Activated CD4-positive, alpha-beta memory T cell treated with anti-CD3 and anti-CD28 coated beads for 36 hours (primary cell): ENCODE data around the gene C5orf58. TPM values are rescaled to one million over a fixed set of nuclear protein-coding genes. Genes with fewer than 3 reads are reported as not detected.

Experiments
- CTCF ChIA-PET: fragments of 350-600 bp; sonication (Branson Sonifier 250); formaldehyde crosslinking; loops from one replicate; lab custom pipeline; 2021; ENCODE audit warnings: antibody characterized with exemption, inconsistent platforms; lab: Charles Lee
- POLR2A ChIA-PET: fragments of 350-600 bp; sonication (Branson Sonifier 250); formaldehyde crosslinking; loops from one replicate; lab custom pipeline; 2021; ENCODE audit warnings: antibody characterized with exemption; lab: Charles Lee
- DNase-seq: peaks from one replicate; pipeline ENCODE4 v3.0.0-alpha.2; 2020
- H3K27ac Mint-ChIP-seq: one replicate; pipeline ENCODE4 v1.8.0; 2021; ENCODE audit warnings: mixed read lengths
- H3K27me3 Mint-ChIP-seq: one replicate; pipeline ENCODE4 v1.8.0; 2021; ENCODE audit warnings: mixed read lengths
- H3K36me3 Mint-ChIP-seq: one replicate; pipeline ENCODE4 v1.8.0; 2021; ENCODE audit warnings: mixed read lengths
- H3K4me1 Mint-ChIP-seq: one replicate; pipeline ENCODE4 v1.8.0; 2021; ENCODE audit warnings: low read depth, mixed read lengths
- H3K4me3 Mint-ChIP-seq: one replicate; pipeline ENCODE4 v1.8.0; 2021; ENCODE audit warnings: mild to moderate bottlenecking, mixed read lengths
- H3K9me3 Mint-ChIP-seq: one replicate; pipeline ENCODE4 v1.8.0; 2021; ENCODE audit warnings: mixed read lengths
- intact Hi-C: fragments of 100-400 bp; cut with micrococcal nuclease; formaldehyde crosslinking; loops from one replicate; pipeline ENCODE4 v1.15.1; 2023
- total RNA-seq, 2 experiments: library from RNA; stranded (reverse); gene quantifications; one replicate each; pipeline ENCODE4 v1.2.3, GENCODE V29; 2021

The C5orf58 gene
- total RNA-seq, 2 experiments from 2014 or later: not detected

DNA sequence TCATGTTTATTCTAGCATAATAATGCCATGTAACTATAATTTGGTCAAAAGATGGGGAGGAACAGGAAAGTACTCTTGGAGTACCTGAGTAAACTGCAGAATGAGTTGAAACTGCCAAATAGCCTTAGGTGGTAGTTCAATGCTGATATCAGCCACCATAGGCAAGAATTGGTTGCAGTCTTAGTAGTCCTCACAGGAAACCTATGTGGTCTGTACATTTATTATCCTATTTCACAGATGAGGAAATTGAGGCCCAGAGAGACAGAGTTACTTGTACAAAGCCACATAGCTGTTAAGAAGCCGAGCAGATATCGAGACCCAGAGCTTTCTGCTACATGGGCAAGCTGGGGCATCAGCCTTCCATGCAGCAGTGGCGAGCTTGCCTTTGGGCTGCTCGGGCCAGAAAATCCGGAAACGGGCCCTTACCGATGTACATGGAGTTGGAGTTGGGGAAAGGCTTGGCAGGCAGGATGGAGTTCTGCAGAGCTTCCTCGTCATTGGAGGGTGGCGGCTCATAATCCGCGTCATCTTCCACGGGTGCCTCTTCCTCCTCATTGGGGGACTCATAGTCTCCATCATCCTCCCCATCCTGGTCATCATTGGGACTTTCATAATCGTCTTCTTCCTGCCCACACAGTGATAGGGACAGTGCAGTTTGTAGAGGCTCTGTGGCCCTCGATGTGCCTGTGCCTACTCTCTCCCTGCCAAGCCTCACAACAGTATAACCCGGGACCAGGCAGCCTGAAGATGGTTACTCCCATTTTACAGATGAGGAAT is 37.7 kb downstream of the C5orf58 start:
- intact Hi-C loops: no loop called here
- peak; percentile 45 for DNase-seq
- Mint-ChIP-seq H3K4me1 (peaks cover 91% of the 10 kb centered on the region), H3K27ac (peak overlapping the region; percentile 83), H3K9me3 (no peaks in the 10 kb centered on the region), H3K4me3 (no peak overlapping the region), H3K36me3 (peaks cover 90% of the 10 kb centered on the region), H3K27me3 (no peaks in the 10 kb centered on the region)
- ChIA-PET POLR2A (interaction anchor here (0.9 to 7.7 kb wide), 3 partner anchors 9 to 61 kb away, joined by 3 to 113 read pairs (median 4); partner anchors contain the start of gene LCP2), CTCF (interaction anchor here (1.0 to 14.1 kb wide), 3 partner anchors 44 to 71 kb away, joined by 3 to 290 read pairs (median 131); no protein-coding TSS in a partner anchor)

DNA sequence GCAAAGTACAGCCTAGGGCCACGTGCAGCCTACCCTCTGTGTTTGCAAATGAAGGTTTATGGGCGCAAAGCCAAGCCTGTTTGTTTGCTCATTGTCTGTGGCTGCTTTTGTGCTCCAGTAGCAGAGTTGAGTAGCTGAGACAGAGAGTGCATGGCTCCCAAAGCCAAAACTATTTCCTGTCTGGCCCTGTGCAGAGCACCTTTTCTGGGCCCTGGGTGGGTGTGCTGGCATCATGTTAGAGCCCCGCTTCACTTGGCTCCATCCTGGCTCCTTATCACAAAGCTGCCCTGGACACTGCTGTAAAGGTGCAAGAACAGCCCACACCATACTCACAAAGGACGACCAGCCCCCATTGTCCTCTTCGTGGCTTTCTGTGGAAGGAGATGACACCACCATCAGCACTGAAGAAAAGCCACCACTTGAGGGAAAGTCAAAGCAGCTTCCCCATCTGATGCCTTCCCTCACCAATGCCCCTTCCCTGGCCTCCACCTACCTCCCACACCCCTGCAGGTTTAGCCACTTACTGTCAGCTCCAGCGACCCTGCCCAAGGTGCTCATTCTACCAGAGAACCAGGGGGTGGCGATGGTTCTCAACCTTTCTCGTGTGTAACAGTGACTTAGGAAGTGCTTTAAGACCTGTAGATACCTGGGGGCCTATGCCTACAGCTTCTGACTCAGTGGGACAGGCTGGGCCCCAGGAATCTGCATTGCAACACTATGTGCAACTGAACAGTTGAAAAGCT is 41.4 kb downstream of the C5orf58 start:
- H3K4me3 Mint-ChIP-seq: peak overlapping the region; percentile 38
- DNase-seq: peak; percentile 78
- peak overlapping the region; percentile 92 for H3K27ac Mint-ChIP-seq
- CTCF ChIA-PET: interaction anchor here (0.6 to 14.1 kb wide), 19 partner anchors 7 to 147 kb away, joined by 3 to 290 read pairs (median 5); partner anchors contain the start of gene LCP2
- no peaks in the 10 kb centered on the region for H3K27me3 Mint-ChIP-seq
- H3K9me3 Mint-ChIP-seq: no peaks in the 10 kb centered on the region
- POLR2A ChIA-PET: interaction anchor here (0.8 to 6.6 kb wide), 11 partner anchors 9 to 65 kb away, joined by 3 to 45 read pairs (median 6); partner anchors contain the start of gene LCP2
- intact Hi-C loops: loop anchor here (1.0 kb wide), 2 partner anchors 48 to 65 kb away; no protein-coding TSS in a partner anchor
- peaks cover 88% of the 10 kb centered on the region for H3K4me1 Mint-ChIP-seq
- H3K36me3 Mint-ChIP-seq: peaks cover 77% of the 10 kb centered on the region

DNA sequence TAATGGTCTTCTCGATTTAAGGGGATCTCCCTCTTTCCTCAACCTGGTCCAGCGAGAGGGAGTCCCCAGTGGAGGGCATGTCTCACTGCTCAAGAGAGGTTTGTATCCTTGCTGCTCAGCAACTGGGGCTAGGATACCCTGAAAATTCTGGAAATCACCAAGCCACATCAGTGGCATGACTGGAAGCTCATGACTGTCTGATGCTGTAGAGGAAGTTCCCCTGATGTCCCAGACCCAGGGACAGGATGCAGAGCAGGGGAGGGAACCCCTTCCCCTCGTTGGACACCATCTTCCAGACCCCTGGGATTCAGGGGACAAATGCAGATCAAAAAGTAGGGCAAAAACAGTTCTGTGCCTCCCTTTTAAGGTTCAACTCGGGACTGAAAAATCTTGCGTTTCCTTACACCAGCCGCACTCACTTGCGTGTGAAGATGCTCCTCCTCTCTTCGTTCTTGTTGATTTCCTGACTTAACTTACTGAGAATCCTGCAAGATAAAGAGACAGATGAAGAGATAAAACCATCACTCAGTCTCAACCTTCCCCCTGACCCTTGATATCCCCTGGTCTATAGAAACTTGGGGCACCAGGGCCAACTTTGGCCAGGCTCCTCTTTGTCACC is 42.7 kb downstream of the C5orf58 start:
- peaks cover 89% of the 10 kb centered on the region for H3K4me1 Mint-ChIP-seq
- H3K36me3 Mint-ChIP-seq: peaks cover 69% of the 10 kb centered on the region
- intact Hi-C loops: loop anchor here (5.0 kb wide), 2 partner anchors 297 to 1112 kb away; partner anchors contain the start of gene NPM1
- peak; percentile 66 for DNase-seq
- H3K27ac Mint-ChIP-seq: peak overlapping the region; percentile 92
- ChIA-PET POLR2A (interaction anchor here (1.3 to 6.6 kb wide), 9 partner anchors 8 to 59 kb away, joined by 3 to 45 read pairs (median 7); partner anchors contain the start of gene LCP2), CTCF (interaction anchor here (1.4 to 14.1 kb wide), 8 partner anchors 8 to 66 kb away, joined by 5 to 290 read pairs (median 33); partner anchors contain the start of gene LCP2)
- H3K9me3 Mint-ChIP-seq: no peaks in the 10 kb centered on the region
- no peaks in the 10 kb centered on the region for H3K27me3 Mint-ChIP-seq
- H3K4me3 Mint-ChIP-seq: peak overlapping the region; percentile 45

DNA sequence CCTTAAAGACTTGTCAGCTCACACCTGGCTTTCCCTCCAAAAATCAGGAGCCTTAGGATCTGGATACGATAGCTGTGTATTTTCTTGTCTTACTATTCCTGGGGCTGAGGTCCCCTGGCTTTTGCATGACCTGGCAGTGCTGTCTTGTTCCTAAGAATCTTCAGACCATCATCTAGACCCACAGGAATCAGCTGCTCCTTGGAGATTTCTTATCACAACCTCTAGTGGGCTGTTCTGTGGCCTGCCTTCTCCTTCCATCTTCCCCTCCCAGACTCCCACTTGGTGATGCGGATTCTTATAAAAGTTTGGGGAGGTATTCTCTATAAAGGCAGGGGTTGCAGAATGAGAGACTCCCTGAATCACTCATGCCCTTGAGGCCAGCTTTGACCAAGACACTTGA is 43.4 kb downstream of the C5orf58 start:
- no peaks in the 10 kb centered on the region for H3K9me3 Mint-ChIP-seq
- peak overlapping the region; percentile 92 for H3K27ac Mint-ChIP-seq
- peak overlapping the region; percentile 45 for H3K4me3 Mint-ChIP-seq
- no peaks in the 10 kb centered on the region for H3K27me3 Mint-ChIP-seq
- no peak for DNase-seq
- intact Hi-C loops: loop anchor here (5.0 kb wide), 2 partner anchors 296 to 1111 kb away; partner anchors contain the start of gene NPM1
- POLR2A ChIA-PET: interaction anchor here (1.3 to 6.6 kb wide), 6 partner anchors 11 to 58 kb away, joined by 3 to 45 read pairs (median 15); partner anchors contain the start of gene LCP2
- H3K36me3 Mint-ChIP-seq: peaks cover 66% of the 10 kb centered on the region
- CTCF ChIA-PET: interaction anchor here (1.3 to 14.1 kb wide), 5 partner anchors 9 to 65 kb away, joined by 3 to 290 read pairs (median 126); partner anchors contain the start of gene LCP2
- H3K4me1 Mint-ChIP-seq: peaks cover 88% of the 10 kb centered on the region

DNA sequence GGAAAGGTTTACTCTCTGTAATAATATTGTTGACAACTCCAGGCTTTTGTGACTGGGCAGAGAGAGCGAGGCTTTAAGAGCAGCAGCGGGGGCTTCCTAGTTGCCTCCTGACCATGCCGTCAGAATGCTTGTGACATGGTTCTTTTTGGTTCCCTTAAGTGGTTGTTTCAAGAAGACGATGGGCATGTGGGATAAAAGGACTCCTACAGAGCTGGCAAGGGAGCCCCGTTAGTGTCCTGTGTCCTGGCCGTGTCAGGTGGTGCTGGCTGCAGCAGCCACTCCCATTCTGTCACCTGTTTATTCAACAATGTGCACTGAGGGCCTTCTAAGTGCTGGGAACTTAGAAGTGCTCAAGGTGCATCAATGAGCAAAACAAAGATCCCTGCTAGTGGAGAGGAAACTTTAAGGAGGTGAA is 45.1 kb downstream of the C5orf58 start:
- Mint-ChIP-seq H3K36me3 (peaks cover 60% of the 10 kb centered on the region), H3K4me1 (peaks cover 92% of the 10 kb centered on the region), H3K27ac (peak overlapping the region; percentile 92), H3K9me3 (no peaks in the 10 kb centered on the region), H3K27me3 (no peaks in the 10 kb centered on the region), H3K4me3 (peak overlapping the region; percentile 63)
- CTCF ChIA-PET: interaction anchor here (1.1 to 14.1 kb wide), 6 partner anchors 10 to 63 kb away, joined by 3 to 290 read pairs (median 88); partner anchors contain the start of gene LCP2
- POLR2A ChIA-PET: interaction anchor here (1.6 to 4.8 kb wide), 9 partner anchors 9 to 56 kb away, joined by 7 to 54 read pairs (median 17); partner anchors contain the start of gene LCP2
- intact Hi-C loops: loop anchor here (1.0 to 5.0 kb wide), 5 partner anchors 10 to 1109 kb away; partner anchors contain the start of gene NPM1
- DNase-seq: no peak

DNA sequence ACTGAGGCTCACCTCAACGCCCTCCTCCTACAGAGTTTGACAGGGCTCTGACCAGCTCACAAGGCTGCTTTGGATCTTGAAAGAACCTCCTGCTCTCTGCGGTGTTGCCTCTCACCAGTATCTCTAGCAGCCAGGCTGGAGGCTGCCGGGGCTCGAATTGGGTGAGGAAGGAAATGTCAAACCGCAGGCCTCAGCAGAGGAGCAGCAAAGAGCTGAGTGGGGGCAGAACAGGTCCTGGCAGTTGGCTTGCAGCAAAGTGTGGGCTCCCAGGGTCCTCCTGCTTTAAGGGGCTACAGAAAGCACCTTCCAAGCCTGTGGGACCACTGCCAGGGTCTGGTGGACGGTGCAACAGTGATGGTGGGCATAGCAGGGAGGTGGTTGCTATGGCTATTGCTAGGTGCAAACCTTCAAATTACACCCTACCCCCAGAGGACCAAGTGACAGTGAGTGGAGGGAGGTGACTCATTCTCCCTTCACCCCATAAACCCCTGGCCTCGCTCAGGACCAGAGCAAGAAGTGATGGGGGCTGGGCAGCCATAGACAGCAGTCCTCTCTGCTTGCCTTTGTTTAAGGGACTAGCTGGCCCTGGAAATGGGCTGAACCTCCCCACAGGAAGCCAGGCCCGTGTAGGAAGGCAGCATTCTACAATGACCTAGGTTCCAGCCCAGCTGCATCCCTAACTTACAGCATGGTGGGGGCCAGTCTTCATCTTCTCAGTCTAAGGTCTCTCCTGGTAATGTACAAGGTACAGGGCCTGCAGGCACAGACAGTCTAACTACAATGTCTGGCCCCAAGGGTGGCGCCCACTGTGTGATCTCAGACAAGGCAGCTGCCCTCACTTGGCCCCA is 46.0 kb downstream of the C5orf58 start:
- Mint-ChIP-seq H3K36me3 (peaks cover 61% of the 10 kb centered on the region), H3K27ac (peak overlapping the region; percentile 95), H3K9me3 (no peaks in the 10 kb centered on the region), H3K27me3 (no peaks in the 10 kb centered on the region), H3K4me1 (peaks cover 94% of the 10 kb centered on the region), H3K4me3 (peak overlapping the region; percentile 40)
- intact Hi-C loops: loop anchor here (1.0 to 5.0 kb wide), 8 partner anchors 8 to 1108 kb away; partner anchors contain the start of genes LCP2 and NPM1
- peak; percentile 93 for DNase-seq
- ChIA-PET POLR2A (interaction anchor here (0.7 to 2.7 kb wide), 11 partner anchors 9 to 55 kb away, joined by 3 to 54 read pairs (median 8); partner anchors contain the start of gene LCP2), CTCF (interaction anchor here (1.1 to 8.6 kb wide), 9 partner anchors 10 to 60 kb away, joined by 3 to 137 read pairs (median 7); partner anchors contain the start of gene LCP2)

DNA sequence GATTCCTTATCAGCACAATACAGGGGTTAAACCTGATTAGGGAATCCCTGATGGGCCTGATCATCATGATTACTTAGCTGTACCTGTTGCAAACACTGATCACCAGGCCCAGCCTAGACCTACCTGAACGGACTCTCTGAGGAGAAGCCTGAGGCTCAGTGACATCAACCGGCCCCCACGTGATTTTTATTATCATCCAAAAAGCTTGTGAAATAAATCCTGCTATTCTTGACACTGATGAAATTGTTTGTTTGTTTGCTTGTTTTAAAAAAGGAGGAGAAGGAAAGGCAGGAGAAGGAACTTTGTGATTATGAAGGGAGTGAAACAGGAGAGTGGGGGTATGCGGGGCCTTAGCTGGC is 46.7 kb downstream of the C5orf58 start:
- no peaks in the 10 kb centered on the region for H3K9me3 Mint-ChIP-seq
- H3K4me3 Mint-ChIP-seq: peak overlapping the region; percentile 35
- POLR2A ChIA-PET: interaction anchor here (1.3 to 2.7 kb wide), 9 partner anchors 8 to 55 kb away, joined by 4 to 54 read pairs (median 9); partner anchors contain the start of gene LCP2
- no peak for DNase-seq
- CTCF ChIA-PET: interaction anchor here (1.6 to 8.6 kb wide), 8 partner anchors 10 to 59 kb away, joined by 3 to 137 read pairs (median 10); partner anchors contain the start of gene LCP2
- peak overlapping the region; percentile 95 for H3K27ac Mint-ChIP-seq
- H3K27me3 Mint-ChIP-seq: no peaks in the 10 kb centered on the region
- peaks cover 60% of the 10 kb centered on the region for H3K36me3 Mint-ChIP-seq
- peaks cover 94% of the 10 kb centered on the region for H3K4me1 Mint-ChIP-seq
- intact Hi-C loops: loop anchor here (1.0 to 5.0 kb wide), 5 partner anchors 8 to 1108 kb away; partner anchors contain the start of genes LCP2 and NPM1

DNA sequence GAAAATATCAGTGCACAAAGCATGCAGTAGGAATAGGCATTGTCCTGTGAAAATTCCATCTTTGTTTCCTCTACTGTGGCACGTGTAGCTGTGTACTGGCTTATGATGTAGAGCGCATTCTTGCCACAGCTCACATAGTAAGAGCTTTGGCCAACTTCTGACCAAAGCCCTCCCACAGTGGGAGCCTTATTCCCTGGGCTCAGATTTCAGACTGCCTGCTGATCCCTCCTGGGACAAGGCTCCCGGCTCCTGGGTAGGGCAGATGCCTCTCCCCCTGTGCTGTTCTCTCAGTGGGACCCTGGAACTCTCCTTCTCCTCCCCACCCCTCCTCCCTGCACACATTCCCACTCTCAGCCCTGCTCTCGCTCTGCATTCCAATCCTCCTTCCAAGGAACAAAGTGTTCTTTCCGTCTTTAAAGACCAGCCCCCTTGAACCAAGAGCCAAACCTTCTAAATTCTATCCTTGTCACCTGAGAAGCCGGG is 47.3 kb downstream of the C5orf58 start:
- H3K9me3 Mint-ChIP-seq: no peaks in the 10 kb centered on the region
- DNase-seq: no peak
- H3K4me1 Mint-ChIP-seq: peaks cover 95% of the 10 kb centered on the region
- peak overlapping the region; percentile 35 for H3K4me3 Mint-ChIP-seq
- H3K27me3 Mint-ChIP-seq: no peaks in the 10 kb centered on the region
- peak overlapping the region; percentile 95 for H3K27ac Mint-ChIP-seq
- ChIA-PET CTCF (interaction anchor here (1.6 to 8.6 kb wide), 8 partner anchors 9 to 59 kb away, joined by 3 to 137 read pairs (median 10); partner anchors contain the start of gene LCP2), POLR2A (interaction anchor here (1.3 to 2.7 kb wide), 8 partner anchors 10 to 54 kb away, joined by 4 to 54 read pairs (median 8); partner anchors contain the start of gene LCP2)
- peaks cover 60% of the 10 kb centered on the region for H3K36me3 Mint-ChIP-seq
- intact Hi-C loops: no loop called here

DNA sequence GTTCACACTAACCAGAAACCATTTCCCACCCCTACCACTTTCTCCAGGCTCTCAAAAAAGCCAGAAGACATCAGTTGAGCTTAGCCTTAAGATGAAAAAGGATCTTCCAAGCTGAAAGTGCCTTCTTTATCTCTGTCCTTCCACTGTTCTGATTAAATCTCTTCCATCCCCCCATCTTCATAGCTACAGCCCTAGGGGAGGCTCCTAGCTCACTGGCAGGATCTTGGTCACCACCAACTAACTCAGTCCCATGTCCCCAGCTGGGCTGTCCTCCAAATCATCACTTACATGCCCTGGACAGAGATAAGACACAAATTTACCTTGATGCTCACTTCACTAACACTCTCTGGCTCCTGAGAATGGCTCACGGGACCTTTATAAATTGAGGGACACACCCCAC is 50.5 kb downstream of the C5orf58 start:
- intact Hi-C loops: no loop called here
- ChIA-PET POLR2A (interaction anchor here (0.7 to 1.7 kb wide), 5 partner anchors 9 to 17 kb away, joined by 4 to 9 read pairs (median 5); no protein-coding TSS in a partner anchor), CTCF (interaction anchor here (0.6 to 2.4 kb wide), 7 partner anchors 9 to 508 kb away, joined by 3 to 16 read pairs (median 7); no protein-coding TSS in a partner anchor)
- no peaks in the 10 kb centered on the region for H3K9me3 Mint-ChIP-seq
- H3K4me3 Mint-ChIP-seq: no peak overlapping the region
- H3K27ac Mint-ChIP-seq: peak overlapping the region; percentile 74
- H3K4me1 Mint-ChIP-seq: peaks cover 97% of the 10 kb centered on the region
- DNase-seq: no peak
- H3K36me3 Mint-ChIP-seq: peaks cover 66% of the 10 kb centered on the region
- H3K27me3 Mint-ChIP-seq: no peaks in the 10 kb centered on the region
